Embryonic facial prominence (tissue), 1 donor: ENCODE data around the gene SVOP.
"Not testable (repeated sequence)": the region's sequence is repeated elsewhere in the genome, so short reads cannot be mapped to it uniquely, and the experiment has no call there.

Source experiments
- DNase-seq: peaks from one replicate; pipeline ENCODE4 v3.0.0-alpha.2; 2016; ENCODE audit errors: extremely low spot score

The SVOP gene

DNA sequence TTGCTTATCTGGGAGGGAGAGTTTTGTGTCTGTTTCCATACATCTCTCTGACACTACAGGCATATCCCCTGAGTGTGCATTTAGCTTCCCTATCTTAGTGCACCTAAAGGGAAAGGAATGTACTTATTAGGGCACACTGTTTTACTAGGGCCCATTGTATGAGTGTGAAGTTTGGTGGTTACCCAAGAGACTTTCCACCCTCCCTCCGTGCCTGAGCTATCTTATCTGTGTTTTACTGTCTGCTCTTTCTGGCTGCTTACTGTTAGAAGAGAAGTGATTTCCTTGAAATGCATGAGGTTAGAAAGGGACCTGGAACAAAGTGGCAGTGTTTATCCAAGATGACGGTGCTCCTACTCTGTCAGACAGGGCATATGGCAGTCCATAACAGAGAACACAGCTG, 8.5 kb upstream of the SVOP start:
- DNase-seq, result no peak

DNA sequence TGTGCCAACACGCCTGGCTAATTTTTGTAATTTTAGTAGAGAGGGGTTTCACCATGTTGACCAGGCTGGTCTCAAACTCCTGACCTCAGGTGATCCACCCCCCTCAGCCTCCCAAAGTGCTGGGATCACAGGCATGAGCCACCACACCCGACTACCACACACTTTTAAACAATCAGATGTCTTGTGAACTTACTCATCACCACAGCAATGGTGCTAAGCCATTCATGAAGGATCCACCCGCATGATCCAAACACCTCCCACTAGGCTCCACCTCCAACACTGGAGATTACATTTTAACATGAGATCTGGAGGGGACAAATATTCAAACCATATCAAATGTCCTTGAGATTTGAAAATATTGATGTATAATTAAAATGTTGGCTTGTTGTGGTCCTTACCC, 7.8 kb upstream of the SVOP start:
- not testable (repeated sequence) for DNase-seq

DNA sequence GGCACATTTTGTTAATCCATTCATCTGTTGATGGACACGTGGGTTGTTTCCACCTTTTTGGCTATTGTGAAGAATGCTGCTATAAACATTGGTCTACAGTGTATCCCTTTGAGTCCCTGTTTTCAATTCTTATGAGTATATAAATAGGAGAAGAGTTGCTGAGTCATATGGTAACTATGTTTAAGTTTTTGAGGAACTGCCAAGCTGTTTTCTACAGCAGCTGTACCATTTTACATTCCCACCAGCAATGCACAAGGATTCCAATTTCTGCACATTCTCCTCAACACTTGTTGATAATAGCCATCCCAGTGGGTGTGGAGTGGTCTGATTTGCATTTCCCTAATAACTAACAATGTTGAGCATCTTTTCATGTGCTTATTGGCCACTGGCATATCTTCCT, 6.9 kb upstream of the SVOP start:
- DNase-seq, result no peak

DNA sequence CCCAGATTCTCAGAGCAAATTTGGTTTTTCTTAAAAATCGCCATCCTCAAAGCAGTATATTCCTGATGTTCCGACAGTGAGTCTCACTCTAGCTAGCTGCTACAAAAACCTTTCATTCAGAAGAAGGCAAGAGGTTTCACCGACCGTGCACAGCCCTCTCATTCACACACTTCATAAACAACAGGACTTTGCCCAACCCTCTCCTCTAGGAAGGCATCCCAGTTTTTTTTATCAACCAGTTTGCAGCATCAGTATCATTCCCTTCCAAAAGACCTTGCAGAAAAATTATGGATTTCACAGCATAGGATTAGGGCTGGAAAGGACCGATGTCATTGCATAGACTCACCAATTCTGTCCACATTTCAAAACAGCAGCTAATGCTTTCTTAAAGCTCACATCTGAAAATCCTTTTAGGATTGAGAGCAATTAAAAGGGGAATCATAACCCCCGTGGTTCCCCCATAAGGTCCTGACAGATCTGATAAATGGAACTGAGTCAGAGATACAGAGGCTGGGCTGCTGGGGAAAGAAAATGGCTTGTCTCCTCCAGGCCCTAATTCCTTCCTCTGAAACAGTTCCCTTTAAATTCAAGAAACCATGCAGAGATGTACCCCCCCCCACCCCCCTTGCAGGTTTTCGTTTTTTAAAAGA, 597 bp downstream of the SVOP start:
- no peak for DNase-seq

- DNase-seq, result no peak
Observed at GRCh38 chr12:109018296-109018695, 2.6 kb downstream of the SVOP start.

DNA sequence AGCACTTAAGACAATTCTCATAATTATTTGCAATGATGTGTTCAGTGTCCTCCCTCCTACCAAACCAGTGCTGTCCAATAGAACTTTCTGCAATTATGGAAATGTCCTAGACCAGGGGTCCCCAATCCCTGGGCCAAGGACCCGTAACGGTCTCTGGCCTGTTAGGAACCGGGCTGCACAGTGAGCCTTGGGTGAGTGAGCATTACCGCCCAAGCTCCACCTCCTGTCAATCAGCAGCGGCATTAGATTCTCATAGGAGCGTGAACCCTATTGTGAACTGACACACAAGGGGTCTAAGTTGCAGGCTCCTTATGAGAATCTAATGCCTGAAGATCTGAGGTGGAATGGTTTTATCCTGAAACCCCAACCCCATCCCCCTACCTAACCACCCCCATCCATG, 3.9 kb downstream of the SVOP start:
- DNase-seq, result no peak

DNA sequence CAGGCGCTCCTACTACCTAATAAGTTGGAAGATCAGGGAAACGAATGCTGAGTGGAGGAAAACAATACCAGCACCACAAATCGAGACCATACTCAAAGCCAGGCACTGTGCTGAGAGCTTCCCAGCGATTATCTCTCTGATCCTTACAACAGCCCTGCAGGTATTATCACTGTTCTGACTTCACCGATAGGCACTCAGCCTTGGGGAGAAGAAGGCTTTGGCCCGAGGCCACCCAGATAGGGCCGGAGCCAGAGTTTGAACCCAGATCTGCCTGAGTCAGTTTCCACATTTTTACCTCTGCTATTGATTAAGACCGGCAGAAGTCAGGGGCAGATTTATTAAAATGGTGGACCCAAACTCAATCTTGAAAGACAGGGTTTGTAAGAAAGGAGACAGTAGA, 4.9 kb downstream of the SVOP start:
- no peak for DNase-seq

GRCh38 chr12:109014984-109015765, 5.7 kb downstream of the SVOP start:
- no peak for DNase-seq

DNA sequence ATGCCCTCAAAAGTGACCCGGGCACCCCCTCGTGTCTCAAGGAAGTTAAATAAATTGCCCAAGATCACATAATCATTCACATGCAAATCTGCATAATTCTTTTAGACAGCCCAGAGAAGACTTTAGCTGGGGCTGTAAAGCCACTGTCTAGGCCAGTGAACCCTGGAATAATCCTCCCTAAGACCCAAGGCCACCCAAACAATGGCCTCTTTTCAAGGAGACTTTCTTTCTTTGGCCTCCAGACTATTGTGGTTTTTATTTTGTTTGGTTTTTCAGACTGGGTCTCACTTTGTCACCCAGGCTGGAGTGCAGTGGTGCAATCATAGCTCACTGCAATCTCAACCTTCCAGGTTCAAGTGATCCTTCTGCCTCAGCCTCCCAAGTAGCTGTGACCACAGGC, 10.6 kb downstream of the SVOP start:
- DNase-seq, result no peak

GRCh38 chr12:109009766-109010165, 11.1 kb downstream of the SVOP start:
- no peak for DNase-seq

- DNase-seq, result no peak
Observed at GRCh38 chr12:109004017-109004416, 16.9 kb downstream of the SVOP start.

DNA sequence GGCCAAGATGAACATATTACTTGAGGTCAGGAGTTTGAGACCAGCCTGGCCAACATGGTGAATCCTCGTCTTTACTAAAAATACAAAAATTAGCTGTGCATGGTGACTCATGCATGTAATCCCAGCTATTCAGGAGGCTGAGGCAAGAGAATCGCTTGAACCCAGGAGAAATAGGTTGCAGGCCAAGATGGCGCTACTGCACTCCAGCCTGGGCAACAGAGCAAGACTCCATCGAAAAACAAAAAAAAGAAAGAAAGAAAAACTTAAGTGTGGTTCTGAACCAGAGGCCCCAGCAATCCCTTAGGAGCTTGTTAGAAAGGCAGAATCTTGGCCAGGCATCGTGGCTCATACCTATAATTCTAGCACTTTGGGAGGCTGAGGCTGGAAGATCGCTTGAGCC, 24.5 kb downstream of the SVOP start:
- no peak for DNase-seq

GRCh38 chr12:108995370-108995992, 25.4 kb downstream of the SVOP start:
- DNase-seq, result no peak

- not testable (repeated sequence) for DNase-seq
Observed at GRCh38 chr12:108990103-108990502, 30.8 kb downstream of the SVOP start.

- no peak for DNase-seq
Observed at GRCh38 chr12:108989376-108989775, 31.5 kb downstream of the SVOP start.

DNA sequence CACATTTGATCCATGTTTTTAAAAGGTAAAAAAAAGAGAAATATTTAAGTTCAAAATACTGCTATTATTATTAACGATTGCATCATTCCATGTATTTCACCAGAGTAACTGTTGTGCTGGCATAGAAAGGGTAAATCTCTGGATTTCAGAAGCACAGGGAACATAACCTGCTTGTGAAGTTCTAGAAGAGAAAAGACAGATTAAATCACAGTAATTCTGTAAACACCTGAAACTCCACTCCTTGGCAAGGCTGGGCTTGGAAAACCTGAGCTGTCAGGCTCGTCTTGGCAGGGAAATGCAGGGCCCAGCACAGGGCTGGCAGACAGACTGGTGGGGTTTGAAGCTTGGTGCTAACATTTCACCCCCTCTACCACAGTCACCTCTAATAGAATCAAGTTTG, 35.1 kb downstream of the SVOP start:
- DNase-seq, result no peak

- no peak for DNase-seq
Observed at GRCh38 chr12:108983227-108983626, 37.6 kb downstream of the SVOP start.

- DNase-seq, result no peak
Observed at GRCh38 chr12:108982621-108983219, 38.1 kb downstream of the SVOP start.

GRCh38 chr12:108981835-108982234, 39.0 kb downstream of the SVOP start:
- DNase-seq, result no peak

DNA sequence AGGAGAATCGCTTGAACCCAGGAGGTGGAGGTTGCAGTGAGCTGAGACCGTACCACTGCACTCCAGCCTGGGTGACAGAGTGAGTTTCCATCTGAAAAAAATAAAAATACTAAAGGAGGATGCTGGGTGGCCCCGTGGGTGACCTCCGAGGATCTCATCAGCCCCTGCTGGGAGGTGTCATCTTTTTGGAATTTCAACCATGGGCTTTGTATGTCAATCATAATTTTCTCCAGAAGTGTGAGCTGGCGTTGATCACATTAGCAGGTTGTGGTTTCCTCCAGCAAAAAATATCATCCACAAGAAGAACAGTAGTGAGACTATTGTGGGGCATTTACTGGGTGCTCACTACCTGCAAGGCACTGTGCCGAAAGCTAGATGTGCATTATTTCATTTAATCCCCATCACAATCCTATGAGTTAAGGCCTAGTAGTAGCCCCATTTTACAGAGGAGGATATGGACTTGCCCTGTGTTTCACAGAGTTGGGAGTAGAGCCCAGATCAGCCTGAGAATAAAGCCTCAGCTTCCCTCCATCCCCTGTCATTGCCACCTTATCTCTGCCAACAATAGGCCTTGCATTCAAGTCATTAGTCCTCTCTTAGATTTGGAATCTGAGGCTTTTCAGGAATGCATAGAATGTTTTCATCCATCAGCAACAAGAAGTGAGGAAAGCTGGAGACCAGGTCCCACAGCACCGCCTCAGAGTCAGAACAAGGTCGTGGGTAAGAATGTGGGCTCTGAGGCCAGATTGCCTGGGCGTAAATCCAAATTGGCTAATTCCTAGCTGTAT, 39.8 kb downstream of the SVOP start:
- DNase-seq, result no peak

GRCh38 chr12:108977360-108977759, 43.5 kb downstream of the SVOP start:
- DNase-seq, result no peak

DNA sequence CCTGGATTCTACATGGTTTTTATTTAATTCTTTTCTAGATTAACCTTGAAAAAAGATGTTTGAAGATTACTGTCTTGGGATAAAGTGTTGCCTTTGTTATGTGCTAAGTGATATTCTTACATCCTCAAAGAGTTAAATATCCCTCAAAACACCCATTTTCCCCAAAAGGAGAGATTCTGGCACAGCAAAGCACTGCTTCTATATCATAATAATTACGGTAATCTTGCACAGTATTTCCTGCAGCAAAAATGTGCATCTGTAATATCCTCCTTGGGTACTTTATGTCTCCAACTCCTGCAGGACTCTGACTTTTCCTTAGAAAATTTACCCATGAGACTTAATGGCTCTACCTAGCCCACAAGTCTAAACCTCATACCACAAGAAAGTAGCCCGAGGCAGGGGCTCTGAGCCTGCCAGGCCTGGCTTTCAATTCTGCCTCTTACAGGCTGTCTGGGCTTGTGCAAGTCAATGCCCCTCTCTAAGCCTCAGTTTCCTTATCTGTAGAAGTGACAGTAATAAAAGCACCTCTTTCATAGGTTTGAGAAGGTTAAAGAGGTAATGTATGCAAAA, 45.8 kb downstream of the SVOP start:
- no peak for DNase-seq
